Type B pancreatic cell (in vitro differentiated cells): Measurements from ENCODE around the gene RILPL2. TPM values are rescaled to one million over a fixed set of nuclear protein-coding genes. Genes with fewer than 3 reads are reported as not detected.

Experiments used
- DNase-seq: peaks from one replicate; pipeline ENCODE4 v3.0.0; 2021; ENCODE audit warnings: mixed read lengths; ENCODE audit not compliant: unreplicated experiment; ENCODE audit errors: extremely low spot score
- H3K27ac Mint-ChIP-seq: 2 replicates; pipeline ENCODE4 v1.8.0; 2021; ENCODE audit warnings: mild to moderate bottlenecking, mixed read lengths
- H3K27me3 Mint-ChIP-seq: 2 replicates; pipeline ENCODE4 v1.8.0; 2021; ENCODE audit warnings: mixed read lengths
- H3K36me3 Mint-ChIP-seq: 2 replicates; pipeline ENCODE4 v1.8.0; 2021; ENCODE audit warnings: mixed read lengths
- H3K4me1 Mint-ChIP-seq: one replicate; pipeline ENCODE4 v1.8.0; 2021; ENCODE audit warnings: mixed read lengths; ENCODE audit not compliant: unreplicated experiment
- H3K4me3 Mint-ChIP-seq: 2 replicates; pipeline ENCODE4 v1.8.0; 2021; ENCODE audit warnings: mild to moderate bottlenecking, mixed read lengths
- H3K9me3 Mint-ChIP-seq: 2 replicates; pipeline ENCODE4 v1.8.0; 2021; ENCODE audit warnings: mixed read lengths
- CTCF ChIP-seq: fragments of 200-600 bp; sonication (generic); conservative IDR thresholded peaks from 2 replicates; pipeline ENCODE4 v1.5.0; 2021; ENCODE audit warnings: antibody characterized with exemption, mild to moderate bottlenecking
- total RNA-seq: library from RNA; stranded (reverse); gene quantifications from 2 replicates; pipeline ENCODE4 v1.2.1, GENCODE V29; 2021; ENCODE audit warnings: low replicate concordance

RILPL2 gene
- total RNA-seq, 1 donor from 2014 or later = 1.4 TPM

- H3K9me3 Mint-ChIP-seq = no peaks in the 10 kb centered on the region
- peak overlapping the region; percentile 39 for H3K27ac Mint-ChIP-seq
- no peaks in the 10 kb centered on the region for H3K27me3 Mint-ChIP-seq
- DNase-seq = no peak
- no peaks in the 10 kb centered on the region for H3K4me1 Mint-ChIP-seq
- no peak overlapping the region for H3K4me3 Mint-ChIP-seq
- H3K36me3 Mint-ChIP-seq = peaks cover 16% of the 10 kb centered on the region
- no peak for TF ChIP-seq CTCF
Measured at GRCh38 chr12:123396954-123397353, 39.5 kb downstream of the RILPL2 start.

- no peak for TF ChIP-seq CTCF
- H3K27ac Mint-ChIP-seq = no peak overlapping the region
- no peak overlapping the region for H3K4me3 Mint-ChIP-seq
- H3K4me1 Mint-ChIP-seq = no peaks in the 10 kb centered on the region
- no peaks in the 10 kb centered on the region for H3K27me3 Mint-ChIP-seq
- no peaks in the 10 kb centered on the region for H3K9me3 Mint-ChIP-seq
- peaks cover 19% of the 10 kb centered on the region for H3K36me3 Mint-ChIP-seq
- no peak for DNase-seq
Measured at GRCh38 chr12:123396543-123396942, 39.9 kb downstream of the RILPL2 start.

- Mint-ChIP-seq H3K27ac (no peak overlapping the region), H3K36me3 (peaks cover 27% of the 10 kb centered on the region), H3K27me3 (no peaks in the 10 kb centered on the region), H3K4me1 (peaks cover 9% of the 10 kb centered on the region), H3K4me3 (no peak overlapping the region), H3K9me3 (no peaks in the 10 kb centered on the region)
- no peak for TF ChIP-seq CTCF
- DNase-seq = no peak
Measured at GRCh38 chr12:123395236-123395635, 41.2 kb downstream of the RILPL2 start.

GRCh38 chr12:123393747-123394146 lies 42.7 kb downstream of the RILPL2 start:
- peaks cover 25% of the 10 kb centered on the region for H3K36me3 Mint-ChIP-seq
- H3K27ac Mint-ChIP-seq = no peak overlapping the region

GRCh38 chr12:123391546-123392343 lies 44.7 kb downstream of the RILPL2 start:
- peaks cover 25% of the 10 kb centered on the region for H3K36me3 Mint-ChIP-seq
- peaks cover 26% of the 10 kb centered on the region for H3K4me1 Mint-ChIP-seq
- DNase-seq = no peak
- no peaks in the 10 kb centered on the region for H3K27me3 Mint-ChIP-seq
- no peaks in the 10 kb centered on the region for H3K9me3 Mint-ChIP-seq
- TF ChIP-seq CTCF = no peak
- H3K27ac Mint-ChIP-seq = peak overlapping the region; percentile 93
- H3K4me3 Mint-ChIP-seq = peak overlapping the region; percentile 86

More at GRCh38 chr12:123393747-123394146, 42.7 kb downstream of the RILPL2 start:
- TF ChIP-seq CTCF = no peak
- no peak for DNase-seq
- no peak overlapping the region for H3K4me3 Mint-ChIP-seq
- no peaks in the 10 kb centered on the region for H3K9me3 Mint-ChIP-seq
- H3K27me3 Mint-ChIP-seq = no peaks in the 10 kb centered on the region
- peaks cover 11% of the 10 kb centered on the region for H3K4me1 Mint-ChIP-seq
